Vagina (tissue), 2 donors: Measurements from ENCODE around the gene HMX1. TPM values are rescaled to one million over a fixed set of nuclear protein-coding genes. Genes with fewer than 3 reads are reported as not detected.

Experiments
- DNase-seq, 2 donors: peaks; one replicate each; pipeline ENCODE4 v3.0.0-alpha.2; 2017; ENCODE audit errors: extremely low spot score in 2 of 2
- H3K27ac ChIP-seq: fragments of 200-600 bp; sonication (generic); one replicate; pipeline ENCODE4 v1.5.1; 2019
- H3K27me3 ChIP-seq: fragments of 200-600 bp; sonication (generic); one replicate; pipeline ENCODE4 v1.5.1; 2019
- H3K36me3 ChIP-seq, 2 donors: fragments of 200-600 bp; sonication (generic); one replicate each; pipeline ENCODE4 v1.5.1; 2017 to 2019
- H3K4me1 ChIP-seq: fragments of 200-600 bp; sonication (generic); one replicate; pipeline ENCODE4 v1.5.1; 2019
- H3K4me3 ChIP-seq, 2 donors: fragments of 200-600 bp; sonication (generic); 1 replicate in 1 of 2; 2 replicates in 1 of 2; pipeline ENCODE4 v1.5.1; 2016 to 2019
- H3K9me3 ChIP-seq: fragments of 200-600 bp; sonication (generic); one replicate; pipeline ENCODE4 v1.5.1; 2019
- POLR2A ChIP-seq, 2 donors: fragments of 450-650 bp; IDR thresholded peaks; one replicate each; pipeline ENCODE4 v1.6.1; 2017; ENCODE audit warnings: antibody characterized with exemption in 2 of 2, mild to moderate bottlenecking in 2 of 2, moderate library complexity in 2 of 2
- POLR2AphosphoS5 ChIP-seq, 2 donors: sonication (generic); formaldehyde crosslinking; IDR thresholded peaks; one replicate each; pipeline ENCODE4 v1.9.0; 2017; ENCODE audit warnings: antibody characterized with exemption in 2 of 2, mild to moderate bottlenecking in 2 of 2, low read depth in 1 of 2; ENCODE audit not compliant: insufficient read depth in 1 of 2
- intact Hi-C: fragments of 100-400 bp; cut with DNase I; formaldehyde crosslinking; loops from one replicate; pipeline ENCODE4 v1.15.1; 2023
- total RNA-seq: library from RNA; depleted of rRNA; stranded (reverse); fragments of >200 nt; gene quantifications from one replicate; pipeline ENCODE4 v1.2.3, GENCODE V29; 2016
- TF ChIP-seq, protein P1 (sequence below), 3 experiments: fragments of 450-650 bp in 2 of 3; fragments of 200-600 bp in 1 of 3; sonication (generic) in 1 of 3; IDR thresholded peaks; one replicate each; pipeline ENCODE4 v1.5.1; 2017 to 2019; ENCODE audit warnings: antibody characterized with exemption in 3 of 3, mild to moderate bottlenecking in 2 of 3, moderate library complexity in 2 of 3

The HMX1 gene
- total RNA-seq, 1 donor from 2014 or later = not detected

GRCh38 chr4:8904041-8904501 lies 32.4 kb upstream of the HMX1 start:
- no peak for TF ChIP-seq POLR2AphosphoS5 (IDR thresholded peaks at IDR 0.05; ENCODE audit: insufficient read depth in 1 of 2, low read depth in 1 of 2)
- TF ChIP-seq, protein P1, sequence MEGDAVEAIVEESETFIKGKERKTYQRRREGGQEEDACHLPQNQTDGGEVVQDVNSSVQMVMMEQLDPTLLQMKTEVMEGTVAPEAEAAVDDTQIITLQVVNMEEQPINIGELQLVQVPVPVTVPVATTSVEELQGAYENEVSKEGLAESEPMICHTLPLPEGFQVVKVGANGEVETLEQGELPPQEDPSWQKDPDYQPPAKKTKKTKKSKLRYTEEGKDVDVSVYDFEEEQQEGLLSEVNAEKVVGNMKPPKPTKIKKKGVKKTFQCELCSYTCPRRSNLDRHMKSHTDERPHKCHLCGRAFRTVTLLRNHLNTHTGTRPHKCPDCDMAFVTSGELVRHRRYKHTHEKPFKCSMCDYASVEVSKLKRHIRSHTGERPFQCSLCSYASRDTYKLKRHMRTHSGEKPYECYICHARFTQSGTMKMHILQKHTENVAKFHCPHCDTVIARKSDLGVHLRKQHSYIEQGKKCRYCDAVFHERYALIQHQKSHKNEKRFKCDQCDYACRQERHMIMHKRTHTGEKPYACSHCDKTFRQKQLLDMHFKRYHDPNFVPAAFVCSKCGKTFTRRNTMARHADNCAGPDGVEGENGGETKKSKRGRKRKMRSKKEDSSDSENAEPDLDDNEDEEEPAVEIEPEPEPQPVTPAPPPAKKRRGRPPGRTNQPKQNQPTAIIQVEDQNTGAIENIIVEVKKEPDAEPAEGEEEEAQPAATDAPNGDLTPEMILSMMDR (IDR thresholded peaks at IDR 0.05) = no peak
- no peak for TF ChIP-seq POLR2A (IDR thresholded peaks at IDR 0.05)
- Histone ChIP-seq H3K36me3 (no peaks in the 10 kb centered on the region), H3K4me3 (no peak overlapping the region), H3K27ac (no peak overlapping the region), H3K27me3 (no peaks in the 10 kb centered on the region), H3K4me1 (no peaks in the 10 kb centered on the region), H3K9me3 (peaks cover 14% of the 10 kb centered on the region)
- intact Hi-C loops = no loop called here
- DNase-seq = no peak

GRCh38 chr4:8901335-8901734 lies 29.7 kb upstream of the HMX1 start:
- Histone ChIP-seq H3K4me1 (no peaks in the 10 kb centered on the region), H3K27ac (no peak overlapping the region), H3K4me3 (no peak overlapping the region), H3K27me3 (no peaks in the 10 kb centered on the region), H3K36me3 (no peaks in the 10 kb centered on the region), H3K9me3 (peaks cover 14% of the 10 kb centered on the region)
- no peak for DNase-seq
- intact Hi-C loops = no loop called here
- TF ChIP-seq POLR2A (IDR thresholded peaks at IDR 0.05) (no peak), POLR2AphosphoS5 (IDR thresholded peaks at IDR 0.05; ENCODE audit: insufficient read depth in 1 of 2, low read depth in 1 of 2) (no peak)
- TF ChIP-seq, protein P1 (IDR thresholded peaks at IDR 0.05) = no peak

DNA sequence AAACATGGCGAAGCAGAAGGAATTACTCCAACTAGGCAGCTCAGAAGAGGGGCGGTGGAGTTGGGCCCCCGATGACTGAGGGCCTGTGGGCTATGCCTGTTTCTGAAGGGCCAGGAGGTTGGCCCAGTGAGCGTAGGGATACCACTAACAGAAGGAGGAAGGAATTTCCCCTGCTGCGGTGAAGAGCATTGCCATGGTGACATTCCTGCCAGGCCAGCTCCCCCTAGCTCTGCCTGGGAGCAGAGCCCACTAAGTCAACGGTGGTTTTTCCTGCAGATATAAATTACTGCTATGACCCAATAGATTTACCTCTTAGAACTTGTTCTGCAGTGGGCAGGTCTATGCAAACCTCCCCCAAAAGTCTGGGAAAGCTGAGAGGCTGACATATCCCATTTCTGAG lies 28.9 kb upstream of the HMX1 start:
- Histone ChIP-seq H3K9me3 (peaks cover 14% of the 10 kb centered on the region), H3K27me3 (no peaks in the 10 kb centered on the region), H3K27ac (no peak overlapping the region), H3K4me3 (no peak overlapping the region), H3K4me1 (no peaks in the 10 kb centered on the region), H3K36me3 (no peaks in the 10 kb centered on the region)
- intact Hi-C loops = no loop called here
- DNase-seq = no peak
- TF ChIP-seq POLR2AphosphoS5 (IDR thresholded peaks at IDR 0.05; ENCODE audit: insufficient read depth in 1 of 2, low read depth in 1 of 2) = no peak
- TF ChIP-seq, protein P1 (IDR thresholded peaks at IDR 0.05) = no peak
- TF ChIP-seq POLR2A (IDR thresholded peaks at IDR 0.05) = no peak

DNA sequence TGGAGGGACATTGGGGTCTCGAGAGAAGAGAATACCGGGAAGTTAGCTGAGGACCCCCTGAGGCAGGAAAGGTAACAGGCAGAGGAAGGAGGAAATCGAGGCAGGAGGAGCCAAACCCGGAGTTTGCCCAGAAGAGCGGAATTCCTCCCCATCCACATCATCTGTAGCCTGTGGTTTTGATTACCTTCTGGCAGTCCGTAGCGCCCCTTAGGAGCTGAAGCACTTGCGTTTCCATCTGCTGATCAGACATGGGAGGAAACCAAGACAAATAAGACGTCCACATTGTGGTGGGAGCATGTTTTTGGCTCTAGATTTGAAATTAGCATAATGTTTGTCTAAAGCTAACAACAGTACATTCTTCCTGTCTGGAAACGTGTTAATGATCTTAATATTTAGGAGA lies 26.8 kb upstream of the HMX1 start:
- Histone ChIP-seq H3K4me1 (peaks cover 5% of the 10 kb centered on the region), H3K27ac (no peak overlapping the region), H3K36me3 (no peaks in the 10 kb centered on the region), H3K4me3 (no peak overlapping the region), H3K9me3 (peaks cover 14% of the 10 kb centered on the region), H3K27me3 (peaks cover 12% of the 10 kb centered on the region)
- DNase-seq = no peak
- TF ChIP-seq POLR2AphosphoS5 (IDR thresholded peaks at IDR 0.05; ENCODE audit: insufficient read depth in 1 of 2, low read depth in 1 of 2) (no peak), POLR2A (IDR thresholded peaks at IDR 0.05) (no peak)
- TF ChIP-seq, protein P1 (IDR thresholded peaks at IDR 0.05) = no peak
- intact Hi-C loops = no loop called here

DNA sequence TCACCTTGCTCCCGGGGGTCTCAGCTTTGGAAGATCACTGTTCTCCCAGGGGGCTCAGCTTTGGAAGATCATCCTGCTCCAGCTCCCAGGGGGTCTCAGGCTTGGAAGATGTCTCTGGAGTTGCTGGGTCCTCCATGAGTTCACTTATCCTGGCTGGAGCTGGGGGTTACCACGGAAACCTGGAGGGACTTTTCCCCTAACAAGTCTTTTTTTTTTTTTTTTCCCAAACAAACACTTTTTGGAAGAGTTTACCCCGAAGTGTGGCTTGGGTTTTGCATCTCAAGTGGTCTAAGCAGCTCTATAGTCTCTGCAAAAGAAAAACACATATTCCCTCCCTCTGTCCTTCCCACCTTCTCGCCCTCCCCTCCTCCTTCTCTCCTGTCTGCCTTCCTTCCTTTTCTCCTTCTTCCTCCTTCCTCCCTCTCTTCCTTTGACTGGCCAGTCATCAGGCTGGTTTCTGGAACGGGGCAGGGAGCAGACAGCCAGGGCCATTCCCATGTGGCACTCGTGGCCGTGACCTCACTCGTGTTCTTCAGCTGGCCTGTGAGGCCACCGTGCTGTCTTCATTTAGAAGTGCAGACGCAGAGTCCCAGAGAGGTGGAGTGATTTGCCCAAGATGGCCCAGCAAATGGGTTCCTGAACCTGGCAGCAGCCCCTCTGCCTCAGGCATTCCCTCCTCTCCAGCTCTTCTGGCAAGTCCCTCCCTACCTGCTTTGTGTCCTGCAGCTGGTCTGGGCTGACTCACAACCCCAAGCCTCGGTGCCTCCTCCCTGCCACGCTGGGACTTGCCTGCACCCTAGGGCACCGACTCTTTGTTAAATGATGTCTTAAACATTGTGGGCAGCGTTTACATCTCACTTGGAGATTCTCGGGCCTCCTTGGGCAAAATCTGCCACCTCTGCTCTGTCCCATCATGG lies 25.9 kb upstream of the HMX1 start:
- no peak overlapping the region for H3K27ac ChIP-seq
- intact Hi-C loops = no loop called here

More for the DNA sequence above, 25.9 kb upstream of the HMX1 start:
- peaks cover 12% of the 10 kb centered on the region for H3K27me3 ChIP-seq
- no peak overlapping the region for H3K4me3 ChIP-seq
- no peak for TF ChIP-seq POLR2A (IDR thresholded peaks at IDR 0.05)
- no peak for TF ChIP-seq POLR2AphosphoS5 (IDR thresholded peaks at IDR 0.05; ENCODE audit: insufficient read depth in 1 of 2, low read depth in 1 of 2)
- TF ChIP-seq, protein P1 (IDR thresholded peaks at IDR 0.05) = no peak
- no peaks in the 10 kb centered on the region for H3K36me3 ChIP-seq
- peaks cover 14% of the 10 kb centered on the region for H3K9me3 ChIP-seq
- peaks cover 7% of the 10 kb centered on the region for H3K4me1 ChIP-seq
- no peak for DNase-seq
